Prostate gland (tissue), 2 donors: ENCODE data around the gene KCNK16. TPM values are rescaled to one million over a fixed set of nuclear protein-coding genes. Genes with fewer than 3 reads are reported as not detected.

Experiments used
- DNase-seq: peaks from one replicate; pipeline ENCODE4 v3.0.0-alpha.2; 2019; ENCODE audit warnings: low spot score
- H3K27ac ChIP-seq, 2 donors: fragments of 200-600 bp; sonication (generic); 2 replicates each; pipeline ENCODE4 v1.5.1; 2017 to 2019
- H3K27me3 ChIP-seq: fragments of 200-600 bp; sonication (generic); replicated peaks from 2 replicates; pipeline ENCODE4 v1.5.1; 2019; ENCODE audit not compliant: insufficient read depth
- H3K36me3 ChIP-seq, 2 donors: fragments of 200-600 bp; sonication (generic); 1 replicate in 1 of 2; 2 replicates in 1 of 2; pipeline versions ENCODE4 v1.5.1 to v1.8.1; 2017 to 2019
- H3K4me1 ChIP-seq: fragments of 200-600 bp; sonication (generic); replicated peaks from 2 replicates; pipeline ENCODE4 v1.5.1; 2019
- H3K4me3 ChIP-seq, 2 donors: fragments of 200-600 bp; sonication (generic); 2 replicates each; pipeline ENCODE4 v1.5.1; 2017 to 2019
- H3K9me3 ChIP-seq: fragments of 200-600 bp; sonication (generic); 2 replicates; pipeline ENCODE4 v1.5.1; 2017
- CTCF ChIP-seq, 4 experiments: fragments of 200-600 bp in 2 of 4; fragments of 450-650 bp in 2 of 4; sonication (generic) in 2 of 4; IDR thresholded peaks; 1 replicate in 3 of 4; 2 replicates in 1 of 4; pipeline ENCODE4 v1.5.1; 2016 to 2019; ENCODE audit warnings: antibody characterized with exemption in 4 of 4, mild to moderate bottlenecking in 2 of 4, moderate library complexity in 2 of 4
- POLR2A ChIP-seq: fragments of 450-650 bp; IDR thresholded peaks from one replicate; pipeline ENCODE4 v1.6.1; 2016; ENCODE audit warnings: antibody characterized with exemption, mild to moderate bottlenecking
- POLR2AphosphoS5 ChIP-seq: sonication (generic); formaldehyde crosslinking; IDR thresholded peaks from one replicate; pipeline ENCODE4 v1.6.1; 2017; ENCODE audit warnings: antibody characterized with exemption
- WGBS: methylation state at CpG from one replicate; pipeline ENCODE4 v1.1.5; 2018; 5-methylcytosine and 5-hydroxymethylcytosine counted together
- intact Hi-C: fragments of 100-400 bp; cut with DNase I; formaldehyde crosslinking; loops from one replicate; pipeline ENCODE4 v1.14.2; 2022
- total RNA-seq, 2 donors: library from RNA; depleted of rRNA; stranded (reverse); fragments of >200 nt; gene quantifications; one replicate each; pipeline ENCODE4 v1.1.0, GENCODE V29; 2016

The KCNK16 gene
- total RNA-seq, 2 donors from 2014 or later, result not detected

GRCh38 chr6:39330057-39330456, 7.6 kb upstream of the KCNK16 start:
- intact Hi-C loops, result no loop called here
- Histone ChIP-seq H3K27ac (no peak overlapping the region), H3K4me3 (no peak overlapping the region), H3K36me3 (no peaks in the 10 kb centered on the region), H3K4me1 (no peaks in the 10 kb centered on the region), H3K27me3 (no peaks in the 10 kb centered on the region), H3K9me3 (no peaks in the 10 kb centered on the region)
- WGBS, result 50% methylated on average over 3 of the region's 3 CpGs
- TF ChIP-seq POLR2AphosphoS5, result no peak
- no peak for TF ChIP-seq CTCF (IDR thresholded peaks at IDR 0.05)
- TF ChIP-seq POLR2A, result no peak
- DNase-seq, result no peak

- Histone ChIP-seq H3K27me3 (no peaks in the 10 kb centered on the region), H3K9me3 (no peaks in the 10 kb centered on the region), H3K27ac (no peak overlapping the region), H3K4me1 (no peaks in the 10 kb centered on the region), H3K36me3 (no peaks in the 10 kb centered on the region), H3K4me3 (no peak overlapping the region)
- DNase-seq, result no peak
- intact Hi-C loops, result no loop called here
- WGBS, result 93% methylated on average over 12 of the region's 12 CpGs
- TF ChIP-seq POLR2A, result no peak
Measured at GRCh38 chr6:39328066-39328465, 5.6 kb upstream of the KCNK16 start.

GRCh38 chr6:39327507-39327906, 5.0 kb upstream of the KCNK16 start:
- DNase-seq, result no peak
- 74% methylated on average over 5 of the region's 5 CpGs for WGBS
- Histone ChIP-seq H3K27ac (no peak overlapping the region), H3K27me3 (no peaks in the 10 kb centered on the region), H3K4me1 (no peaks in the 10 kb centered on the region), H3K9me3 (no peaks in the 10 kb centered on the region), H3K36me3 (no peaks in the 10 kb centered on the region), H3K4me3 (no peak overlapping the region)
- TF ChIP-seq POLR2AphosphoS5 (no peak), POLR2A (no peak)
- intact Hi-C loops, result no loop called here

GRCh38 chr6:39321761-39322160, 741 bp downstream of the KCNK16 start:
- intact Hi-C loops, result no loop called here
- H3K4me1 ChIP-seq, result no peaks in the 10 kb centered on the region
- H3K27me3 ChIP-seq, result no peaks in the 10 kb centered on the region
- H3K9me3 ChIP-seq, result no peaks in the 10 kb centered on the region
- H3K4me3 ChIP-seq, result no peak overlapping the region
- WGBS, result 77% methylated on average over 5 of the region's 5 CpGs
- no peaks in the 10 kb centered on the region for H3K36me3 ChIP-seq
- no peak for TF ChIP-seq POLR2A
- no peak overlapping the region for H3K27ac ChIP-seq
- no peak for DNase-seq

GRCh38 chr6:39320363-39320984, 2.0 kb downstream of the KCNK16 start:
- Histone ChIP-seq H3K4me1 (no peaks in the 10 kb centered on the region), H3K9me3 (no peaks in the 10 kb centered on the region), H3K4me3 (no peak overlapping the region), H3K27me3 (no peaks in the 10 kb centered on the region), H3K36me3 (no peaks in the 10 kb centered on the region), H3K27ac (no peak overlapping the region)
- intact Hi-C loops, result no loop called here
- TF ChIP-seq CTCF (IDR thresholded peaks at IDR 0.05) (no peak), POLR2AphosphoS5 (no peak), POLR2A (no peak)
- WGBS, result 77% methylated on average over 10 of the region's 10 CpGs
- no peak for DNase-seq

GRCh38 chr6:39319621-39320362, 2.7 kb downstream of the KCNK16 start:
- intact Hi-C loops, result no loop called here
- Histone ChIP-seq H3K4me3 (no peak overlapping the region), H3K36me3 (no peaks in the 10 kb centered on the region), H3K27me3 (no peaks in the 10 kb centered on the region), H3K4me1 (no peaks in the 10 kb centered on the region), H3K27ac (no peak overlapping the region), H3K9me3 (no peaks in the 10 kb centered on the region)
- 75% methylated on average over 13 of the region's 13 CpGs for WGBS
- no peak for DNase-seq
- no peak for TF ChIP-seq POLR2AphosphoS5
- TF ChIP-seq POLR2A, result no peak
- TF ChIP-seq CTCF (IDR thresholded peaks at IDR 0.05), result no peak
